VCaP (cell line): ENCODE data around the gene RNF151.

ENCODE experiments used
- H3K27ac ChIP-seq: fragments of 450-650 bp; 2 replicates; pipeline ENCODE4 v1.5.1; 2017
- CTCF ChIP-seq: fragments of 450-650 bp; conservative IDR thresholded peaks from 2 replicates; pipeline ENCODE4 v1.5.1; 2017; ENCODE audit warnings: mild to moderate bottlenecking, moderate library complexity

Gene RNF151

GRCh38 chr16:1979271-1980029, 12.8 kb downstream of the RNF151 start:
- H3K27ac ChIP-seq: no peak overlapping the region
- no peak for TF ChIP-seq CTCF

- no peak for TF ChIP-seq CTCF
- no peak overlapping the region for H3K27ac ChIP-seq
Observed at GRCh38 chr16:1980030-1980769, 13.5 kb downstream of the RNF151 start.

GRCh38 chr16:1980770-1981087, 14.1 kb downstream of the RNF151 start:
- no peak overlapping the region for H3K27ac ChIP-seq
- TF ChIP-seq CTCF: no peak

- TF ChIP-seq CTCF: no peak
- no peak within 1 kb of the TSS for H3K27ac ChIP-seq
Observed at GRCh38 chr16:1981398-1981836, 14.8 kb downstream of the RNF151 start, which contains the start of gene NOXO1. Gene NOXO1 (minus strand): TSS chr16:1981469. CDS start chr16:1981179, 290 bp downstream.

- H3K27ac ChIP-seq: no peak overlapping the region
- no peak for TF ChIP-seq CTCF
Observed at GRCh38 chr16:1982013-1982433, 15.4 kb downstream of the RNF151 start.

GRCh38 chr16:1982991-1983543, 16.4 kb downstream of the RNF151 start:
- H3K27ac ChIP-seq: peak overlapping the region; percentile 81
- TF ChIP-seq CTCF: no peak

- TF ChIP-seq CTCF: peak; percentile 51
- peak within 1 kb of the TSS; percentile 81 for H3K27ac ChIP-seq
Observed at GRCh38 chr16:1983544-1984346, 17.1 kb downstream of the RNF151 start, which contains the start of gene GFER. Gene GFER (plus strand): TSS chr16:1984193. CDS start chr16:1984219, 26 bp downstream.
